HG03175 (cell line): ENCODE data around the gene GCLC.
"Not testable (repeated sequence)": the region's sequence is repeated elsewhere in the genome, so short reads cannot be mapped to it uniquely, and the experiment has no call there.

ENCODE experiments used
- ATAC-seq: cut with Tn5 transposase; IDR thresholded peaks from one replicate; pipeline ENCODE4 v1.9.1; 2021; ENCODE audit warnings: mild to moderate bottlenecking, moderate library complexity; ENCODE audit not compliant: unreplicated experiment

GCLC gene

DNA sequence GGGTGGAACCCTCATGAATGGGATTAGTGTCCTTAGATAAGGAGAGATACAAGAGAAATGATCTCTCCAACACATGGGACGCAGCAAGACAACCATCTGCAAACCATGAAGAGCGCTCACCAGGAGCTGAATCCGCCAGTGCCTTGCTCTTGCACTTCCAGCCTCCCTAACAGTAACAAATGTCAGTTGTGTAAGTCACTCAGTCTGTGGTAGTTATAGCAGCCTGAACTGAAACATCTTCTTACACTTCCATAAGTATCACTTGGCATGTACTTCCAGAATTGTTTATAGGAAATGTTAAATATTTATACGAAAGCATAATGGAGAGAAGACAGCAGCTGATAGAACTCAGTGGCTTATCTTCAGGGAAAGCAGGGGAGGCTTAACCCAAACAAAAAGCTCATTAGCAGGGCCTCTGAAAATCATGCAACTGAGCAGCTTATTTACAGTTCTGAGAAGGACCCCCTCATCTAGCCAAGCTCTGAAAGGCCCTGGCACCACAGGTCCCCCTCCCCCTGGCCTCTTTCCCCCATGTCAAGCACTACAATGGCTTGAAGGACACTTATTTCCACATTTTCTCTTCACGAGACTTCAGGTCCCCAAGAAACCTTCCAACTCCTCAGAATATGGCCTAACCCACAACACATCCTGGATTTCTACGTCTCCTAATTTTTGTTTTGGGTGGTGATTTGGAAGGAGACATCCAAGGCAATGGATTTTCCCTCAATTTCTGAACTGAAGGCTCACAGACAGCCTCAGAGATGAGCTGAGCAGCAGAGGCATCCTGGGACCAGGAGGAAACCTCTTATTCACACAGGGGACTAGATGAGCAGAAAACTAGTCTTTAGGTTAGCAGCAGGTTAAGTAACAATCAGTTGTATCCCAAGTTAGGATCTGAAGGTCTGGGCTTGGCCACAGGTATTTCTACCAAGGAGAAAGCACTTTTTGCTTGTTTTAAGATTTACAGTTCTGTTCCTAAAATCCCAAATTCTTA is 49.1 kb downstream of the GCLC start:
- ATAC-seq, result no peak

DNA sequence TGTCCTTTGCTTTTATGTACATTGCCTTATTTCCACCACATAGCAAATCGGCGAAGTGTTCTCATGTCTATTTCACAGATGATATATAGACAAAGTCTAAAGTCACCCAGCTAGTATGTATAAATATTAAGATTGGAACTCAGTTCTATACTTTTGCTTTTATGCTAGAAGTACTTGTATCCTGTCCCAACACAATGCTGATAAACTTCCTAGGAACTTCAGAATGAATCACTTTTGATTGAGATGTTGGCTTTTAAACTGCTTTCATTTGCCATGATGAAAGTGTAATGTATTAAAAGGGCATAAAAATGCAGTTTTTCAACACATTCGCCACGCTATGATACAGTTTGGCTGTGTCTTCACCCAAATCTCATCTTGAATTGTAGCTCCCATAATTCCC is 50.8 kb downstream of the GCLC start:
- ATAC-seq, result no peak

DNA sequence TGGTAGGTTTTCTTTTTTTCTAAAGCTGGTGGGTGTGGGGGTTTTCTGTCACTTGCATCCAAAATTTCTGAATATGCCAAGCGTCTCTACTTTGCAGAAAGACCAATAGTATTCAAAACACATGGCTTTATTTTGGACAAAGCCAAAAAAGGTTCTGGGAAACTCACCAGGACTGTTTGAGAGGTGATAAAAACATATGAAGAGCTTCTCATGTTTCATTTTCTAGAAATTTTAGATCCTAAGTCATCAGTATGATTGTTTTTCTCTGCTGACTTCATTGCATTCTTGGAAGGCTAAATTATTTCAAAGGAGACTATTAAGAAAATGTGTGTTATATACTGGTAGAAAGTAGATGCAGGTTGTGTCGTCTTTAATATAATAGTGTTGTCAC is 51.3 kb downstream of the GCLC start:
- no peak for ATAC-seq

GRCh38 chr6:53492860-53493634 is 51.9 kb downstream of the GCLC start:
- ATAC-seq, result no peak

GRCh38 chr6:53487080-53487479 is 57.8 kb downstream of the GCLC start:
- no peak for ATAC-seq

DNA sequence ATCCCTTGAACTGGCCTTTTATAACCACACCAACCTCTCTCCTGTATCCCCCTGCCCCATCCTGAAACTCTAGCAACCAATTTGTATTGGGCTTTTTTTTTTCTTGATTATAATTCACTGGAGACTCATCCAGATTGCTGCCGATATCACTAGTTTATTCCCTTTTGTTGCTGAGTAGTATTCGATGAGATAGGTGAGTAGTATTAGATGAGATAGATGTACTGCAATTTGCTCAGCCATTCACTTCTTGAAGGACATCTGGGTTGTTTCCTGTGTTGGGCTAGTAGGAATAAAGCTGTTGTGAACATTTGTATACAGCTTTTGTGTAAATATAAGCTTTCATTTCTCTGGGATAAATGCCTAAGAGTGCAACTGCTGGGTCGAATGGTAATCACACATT is 58.2 kb downstream of the GCLC start:
- no peak for ATAC-seq

DNA sequence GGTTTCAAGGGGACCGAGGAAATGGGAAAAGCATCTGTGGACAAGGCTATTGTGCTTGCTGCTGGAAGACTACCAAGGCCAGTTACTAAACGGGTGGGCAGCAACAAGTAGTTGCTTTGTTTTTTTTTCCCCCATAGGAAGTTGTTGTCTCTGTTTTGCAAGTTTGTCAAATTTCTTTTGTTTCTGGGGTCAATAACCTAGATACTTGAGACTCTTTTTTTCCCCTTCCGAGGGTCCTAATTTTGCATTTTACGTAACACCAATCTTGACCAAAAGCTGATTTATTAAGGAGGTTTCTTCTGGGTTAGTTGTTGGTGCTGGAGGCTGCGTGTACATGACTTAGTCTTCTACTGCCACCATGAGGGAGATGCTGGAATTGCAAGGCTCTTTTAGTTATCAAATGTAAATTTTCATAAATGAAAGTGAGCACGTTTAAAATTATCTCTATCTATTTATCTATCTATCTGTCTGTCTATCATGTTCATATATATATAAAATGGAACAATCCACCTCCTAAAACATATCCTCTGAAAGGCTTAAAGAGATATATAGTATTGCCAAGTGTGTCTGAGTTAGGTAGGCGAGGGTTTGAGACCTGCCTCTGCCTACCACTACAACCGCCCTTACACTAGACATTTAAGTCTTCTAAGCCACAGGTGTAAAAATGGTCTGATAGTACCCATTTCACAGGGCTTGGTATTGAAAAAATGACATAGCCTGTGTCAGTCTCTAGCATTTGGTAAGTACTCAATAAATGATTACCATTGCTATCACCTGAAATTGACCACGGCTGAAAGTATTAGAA is 60.2 kb downstream of the GCLC start:
- ATAC-seq, result peak; percentile 51

DNA sequence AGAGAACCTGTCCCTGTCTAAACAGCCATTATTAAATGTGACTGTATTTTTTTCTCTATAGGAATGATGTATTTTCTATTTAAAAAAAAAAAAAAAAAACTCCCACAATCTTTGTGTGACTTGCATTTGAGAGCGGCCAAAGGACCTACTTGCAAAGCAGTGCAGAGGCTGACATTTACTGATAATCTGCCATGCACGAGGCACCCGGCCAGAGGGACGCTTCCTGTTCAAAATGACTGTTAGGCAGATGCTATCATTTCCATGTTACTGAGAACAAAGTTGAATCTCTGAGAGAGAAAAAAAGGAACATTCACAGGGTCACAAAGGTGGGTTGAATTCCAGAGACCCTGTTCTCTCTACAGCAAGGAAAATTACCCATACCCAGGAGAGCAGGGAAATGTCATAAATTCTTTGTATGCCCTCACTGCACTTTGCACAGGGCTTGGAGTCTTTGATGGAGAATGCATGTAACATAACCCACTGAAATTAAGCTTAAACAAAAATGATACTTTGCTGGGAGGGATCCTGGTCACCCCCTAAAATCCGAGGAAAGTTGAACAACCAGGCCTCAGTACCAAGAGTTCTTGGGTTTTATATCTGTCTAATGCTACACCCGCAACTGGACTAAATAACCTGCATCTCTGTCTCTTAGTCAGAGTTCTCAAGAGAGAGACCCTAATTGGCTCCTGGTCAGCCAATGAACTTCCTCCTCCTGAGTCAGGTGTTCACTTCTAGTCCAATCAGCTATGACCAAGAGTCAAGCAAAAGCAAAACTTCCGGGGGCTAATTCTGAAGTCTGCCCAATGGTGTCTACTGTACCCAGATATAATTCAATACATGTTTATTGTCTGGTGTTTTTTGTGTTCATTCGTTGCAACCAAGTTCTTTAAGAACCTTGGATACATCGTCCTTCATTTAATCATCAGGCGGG is 61.2 kb downstream of the GCLC start:
- no peak for ATAC-seq

- ATAC-seq, result no peak
Observed at GRCh38 chr6:53481323-53481722, 63.6 kb downstream of the GCLC start.

DNA sequence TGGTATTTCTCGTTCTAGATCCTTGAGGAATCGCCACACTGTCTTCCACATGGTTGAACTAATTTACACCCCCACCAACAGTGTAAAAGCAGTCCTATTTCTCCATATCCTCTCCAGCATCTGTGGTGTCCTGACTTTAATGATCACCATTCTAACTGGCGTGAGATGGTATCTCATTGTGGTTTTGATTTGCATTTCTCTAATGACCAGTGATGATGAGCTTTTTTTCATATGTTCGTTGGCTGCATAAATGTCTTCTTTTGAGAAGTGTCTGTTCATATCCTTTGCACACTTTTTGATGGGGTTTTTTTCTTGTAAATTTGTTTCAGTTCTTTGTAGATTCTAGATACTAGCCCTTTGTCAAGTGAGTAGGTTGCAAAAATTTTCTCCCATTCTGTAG is 64.1 kb downstream of the GCLC start:
- not testable (repeated sequence) for ATAC-seq

GRCh38 chr6:53479871-53480270 is 65.0 kb downstream of the GCLC start:
- ATAC-seq, result no peak

DNA sequence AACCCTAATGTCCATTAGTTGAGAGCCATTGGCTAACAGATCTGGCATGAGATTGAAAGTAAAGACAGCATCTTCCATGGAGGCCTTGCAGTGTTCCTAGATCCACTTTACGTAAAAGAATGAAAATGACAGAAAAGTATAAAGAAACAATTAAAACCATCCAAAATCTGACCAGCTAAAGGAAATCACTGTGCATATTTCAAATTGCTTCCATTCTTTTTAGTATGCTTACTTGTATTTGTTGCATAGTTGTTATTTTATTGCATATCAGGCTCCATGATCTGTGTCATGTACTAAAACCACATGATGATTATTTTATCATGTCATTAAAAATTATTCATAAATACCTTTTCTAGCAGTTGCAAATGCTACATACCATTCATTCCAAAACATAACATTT is 67.9 kb downstream of the GCLC start:
- ATAC-seq, result no peak

GRCh38 chr6:53474010-53474409 is 70.9 kb downstream of the GCLC start:
- ATAC-seq, result no peak

- no peak for ATAC-seq
Observed at GRCh38 chr6:53469163-53469562, 75.7 kb downstream of the GCLC start.

DNA sequence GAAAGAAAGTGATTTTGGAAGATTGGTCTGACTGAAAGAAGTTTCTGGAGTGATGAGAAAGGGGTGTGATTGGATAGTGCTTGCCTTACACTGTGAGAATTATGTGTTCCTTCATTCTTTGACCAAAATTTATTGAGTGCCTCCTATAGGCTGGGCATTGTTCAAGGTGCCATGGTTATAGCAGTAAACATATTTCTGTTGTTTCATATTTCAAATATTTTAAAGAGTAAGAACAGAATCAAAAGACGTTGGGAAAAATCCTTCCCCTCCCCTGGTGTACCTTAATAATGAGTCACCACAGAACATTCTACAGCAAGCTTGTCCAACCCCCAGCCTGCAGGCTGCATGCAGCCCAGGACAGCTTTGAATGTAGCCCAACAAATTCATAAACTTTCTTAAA is 78.6 kb downstream of the GCLC start:
- ATAC-seq, result no peak

- ATAC-seq, result no peak
Observed at GRCh38 chr6:53465732-53466131, 79.2 kb downstream of the GCLC start.

DNA sequence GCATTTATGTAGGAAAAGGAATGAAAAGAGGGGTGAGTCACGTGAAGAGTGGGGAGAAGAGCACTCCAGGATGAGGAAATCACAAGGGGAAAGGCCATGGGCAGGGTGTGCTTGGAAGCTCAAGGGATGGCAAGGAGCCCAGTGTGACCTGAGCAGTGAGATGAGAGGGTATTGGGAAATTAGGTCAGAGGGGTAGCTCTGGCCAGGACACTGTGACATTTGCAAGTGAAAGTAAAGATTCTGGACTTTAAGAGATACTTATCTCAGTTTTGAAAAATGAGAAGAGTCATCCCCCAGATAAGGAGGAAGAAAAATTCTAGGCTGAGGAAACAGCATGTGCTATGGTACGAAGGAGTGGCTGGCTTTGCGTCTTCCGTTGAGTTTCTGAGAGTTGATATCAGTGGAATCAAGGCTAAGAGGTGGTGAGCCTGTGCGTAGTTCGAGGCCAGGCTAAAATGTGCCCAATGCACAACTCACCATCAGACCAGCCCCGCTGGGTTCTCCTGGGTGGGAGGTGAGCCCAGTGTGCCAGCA is 79.9 kb downstream of the GCLC start:
- ATAC-seq, result no peak

GRCh38 chr6:53464483-53464882 is 80.4 kb downstream of the GCLC start:
- no peak for ATAC-seq

DNA sequence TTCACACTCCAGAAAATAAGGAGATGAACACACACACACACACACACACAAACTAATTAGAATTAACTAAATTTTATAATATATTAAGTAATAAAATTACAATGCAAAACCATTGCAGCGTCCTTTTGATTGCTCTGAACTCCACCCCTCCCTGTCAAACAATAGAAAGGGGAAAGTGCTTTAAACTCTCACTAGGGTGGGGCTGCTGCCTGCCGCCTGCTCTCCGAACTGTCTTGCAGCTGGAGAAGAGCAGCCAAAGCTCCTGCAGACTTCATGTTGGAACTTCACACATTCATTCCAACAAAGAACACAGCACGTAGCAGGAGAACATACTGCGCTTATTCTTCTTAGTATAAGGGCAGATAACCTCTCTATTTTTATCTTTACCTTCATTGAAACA is 83.2 kb downstream of the GCLC start:
- ATAC-seq, result no peak
